Measurements from ENCODE around the gene CTNNBL1.

DNA sequence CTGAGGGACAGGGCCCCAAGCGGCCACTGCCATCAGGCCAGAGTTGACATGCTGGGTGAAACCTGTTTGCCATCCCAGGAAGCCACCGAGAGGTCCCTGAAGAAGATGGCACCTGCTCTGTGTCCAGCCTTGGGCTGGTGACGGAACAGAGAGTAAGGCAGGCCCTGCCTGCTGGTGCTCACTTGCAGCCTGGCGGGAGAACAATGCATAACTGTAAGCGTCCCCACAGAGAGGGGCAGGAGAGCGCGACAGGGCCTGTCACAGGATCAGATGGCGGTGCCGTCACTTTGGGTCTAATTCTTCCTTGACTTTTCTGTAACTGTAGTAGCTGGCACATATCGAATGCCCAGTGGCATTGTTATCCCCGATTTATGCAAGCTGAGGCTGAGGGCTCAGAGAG, 180.1 kb downstream of the CTNNBL1 start:
- TF ChIP-seq, protein P1, sequence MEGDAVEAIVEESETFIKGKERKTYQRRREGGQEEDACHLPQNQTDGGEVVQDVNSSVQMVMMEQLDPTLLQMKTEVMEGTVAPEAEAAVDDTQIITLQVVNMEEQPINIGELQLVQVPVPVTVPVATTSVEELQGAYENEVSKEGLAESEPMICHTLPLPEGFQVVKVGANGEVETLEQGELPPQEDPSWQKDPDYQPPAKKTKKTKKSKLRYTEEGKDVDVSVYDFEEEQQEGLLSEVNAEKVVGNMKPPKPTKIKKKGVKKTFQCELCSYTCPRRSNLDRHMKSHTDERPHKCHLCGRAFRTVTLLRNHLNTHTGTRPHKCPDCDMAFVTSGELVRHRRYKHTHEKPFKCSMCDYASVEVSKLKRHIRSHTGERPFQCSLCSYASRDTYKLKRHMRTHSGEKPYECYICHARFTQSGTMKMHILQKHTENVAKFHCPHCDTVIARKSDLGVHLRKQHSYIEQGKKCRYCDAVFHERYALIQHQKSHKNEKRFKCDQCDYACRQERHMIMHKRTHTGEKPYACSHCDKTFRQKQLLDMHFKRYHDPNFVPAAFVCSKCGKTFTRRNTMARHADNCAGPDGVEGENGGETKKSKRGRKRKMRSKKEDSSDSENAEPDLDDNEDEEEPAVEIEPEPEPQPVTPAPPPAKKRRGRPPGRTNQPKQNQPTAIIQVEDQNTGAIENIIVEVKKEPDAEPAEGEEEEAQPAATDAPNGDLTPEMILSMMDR (IDR thresholded peaks at IDR 0.05) = no peak
- no peak for TF ChIP-seq POLR2A (IDR thresholded peaks at IDR 0.05)
